Measurements from ENCODE around the gene TRAF2.

Gene TRAF2

GRCh38 chr9:136854842-136855460 is 31.4 kb upstream of the TRAF2 start:
- Histone ChIP-seq H3K4me3 (ENCODE audit: severe bottlenecking) (no peak overlapping the region), H3K9me3 (ENCODE audit: severe bottlenecking) (no peaks in the 10 kb centered on the region), H3K4me1 (ENCODE audit: insufficient read depth, poor library complexity, severe bottlenecking) (no peaks in the 10 kb centered on the region), H3K27me3 (ENCODE audit: insufficient read depth, poor library complexity, severe bottlenecking) (no peaks in the 10 kb centered on the region), H3K36me3 (ENCODE audit: low read depth) (peaks cover 16% of the 10 kb centered on the region), H3K27ac (ENCODE audit: poor library complexity, severe bottlenecking) (no peak overlapping the region)
- no peak for TF ChIP-seq CTCF (IDR thresholded peaks at IDR 0.05; ENCODE audit: poor library complexity, severe bottlenecking)
- no peak for ATAC-seq (ENCODE audit: low read depth)
- DNase-seq (ENCODE audit: low spot score), result no peak

GRCh38 chr9:136855461-136856078 is 30.7 kb upstream of the TRAF2 start:
- DNase-seq (ENCODE audit: low spot score), result no peak
- Histone ChIP-seq H3K9me3 (ENCODE audit: severe bottlenecking) (no peaks in the 10 kb centered on the region), H3K4me3 (ENCODE audit: severe bottlenecking) (no peak overlapping the region), H3K27ac (ENCODE audit: poor library complexity, severe bottlenecking) (no peak overlapping the region), H3K4me1 (ENCODE audit: insufficient read depth, poor library complexity, severe bottlenecking) (no peaks in the 10 kb centered on the region), H3K36me3 (ENCODE audit: low read depth) (peaks cover 10% of the 10 kb centered on the region), H3K27me3 (ENCODE audit: insufficient read depth, poor library complexity, severe bottlenecking) (no peaks in the 10 kb centered on the region)
- no peak for TF ChIP-seq CTCF (IDR thresholded peaks at IDR 0.05; ENCODE audit: poor library complexity, severe bottlenecking)
- ATAC-seq (ENCODE audit: low read depth), result no peak

- Histone ChIP-seq H3K9me3 (ENCODE audit: severe bottlenecking) (no peaks in the 10 kb centered on the region), H3K27me3 (ENCODE audit: insufficient read depth, poor library complexity, severe bottlenecking) (no peaks in the 10 kb centered on the region), H3K4me1 (ENCODE audit: insufficient read depth, poor library complexity, severe bottlenecking) (no peaks in the 10 kb centered on the region), H3K27ac (ENCODE audit: poor library complexity, severe bottlenecking) (no peak overlapping the region), H3K4me3 (ENCODE audit: severe bottlenecking) (no peak overlapping the region), H3K36me3 (ENCODE audit: low read depth) (peaks cover 5% of the 10 kb centered on the region)
- no peak for TF ChIP-seq CTCF (IDR thresholded peaks at IDR 0.05; ENCODE audit: poor library complexity, severe bottlenecking)
- ATAC-seq (ENCODE audit: low read depth) (no peak), DNase-seq (ENCODE audit: low spot score) (no peak)
Measured at GRCh38 chr9:136856079-136856476, 30.2 kb upstream of the TRAF2 start.

- Histone ChIP-seq H3K9me3 (ENCODE audit: severe bottlenecking) (no peaks in the 10 kb centered on the region), H3K4me1 (ENCODE audit: insufficient read depth, poor library complexity, severe bottlenecking) (no peaks in the 10 kb centered on the region), H3K27ac (ENCODE audit: poor library complexity, severe bottlenecking) (no peak overlapping the region), H3K36me3 (ENCODE audit: low read depth) (no peaks in the 10 kb centered on the region), H3K4me3 (ENCODE audit: severe bottlenecking) (no peak overlapping the region), H3K27me3 (ENCODE audit: insufficient read depth, poor library complexity, severe bottlenecking) (no peaks in the 10 kb centered on the region)
- no peak for TF ChIP-seq CTCF (IDR thresholded peaks at IDR 0.05; ENCODE audit: poor library complexity, severe bottlenecking)
- ATAC-seq (ENCODE audit: low read depth) (no peak), DNase-seq (ENCODE audit: low spot score) (no peak)
Measured at GRCh38 chr9:136856541-136857141, 29.7 kb upstream of the TRAF2 start.

GRCh38 chr9:136857166-136857565 is 29.1 kb upstream of the TRAF2 start:
- Histone ChIP-seq H3K36me3 (ENCODE audit: low read depth) (peaks cover 4% of the 10 kb centered on the region; the same call in 1 of the 2 replicates), H3K9me3 (ENCODE audit: severe bottlenecking) (no peaks in the 10 kb centered on the region), H3K4me3 (ENCODE audit: severe bottlenecking) (no peak overlapping the region), H3K27ac (ENCODE audit: poor library complexity, severe bottlenecking) (no peak overlapping the region), H3K27me3 (ENCODE audit: insufficient read depth, poor library complexity, severe bottlenecking) (no peaks in the 10 kb centered on the region), H3K4me1 (ENCODE audit: insufficient read depth, poor library complexity, severe bottlenecking) (no peaks in the 10 kb centered on the region)
- TF ChIP-seq CTCF (IDR thresholded peaks at IDR 0.05; ENCODE audit: poor library complexity, severe bottlenecking), result no peak
- no peak for DNase-seq (ENCODE audit: low spot score)
- ATAC-seq (ENCODE audit: low read depth), result no peak

Measured in RWPE2 (cell line).